MM.1S (cell line): ENCODE results near the gene CXCR3.

ENCODE experiments used
- DNase-seq: peaks from one replicate; pipeline ENCODE4 v3.0.0-alpha.2; 2015
- H2AFZ ChIP-seq: fragments of 300-600 bp; sonication (generic); 2 replicates; pipeline ENCODE4 v1.6.0; 2016; ENCODE audit warnings: antibody characterized with exemption, low read length
- H3F3A ChIP-seq: fragments of 300-600 bp; sonication (generic); 2 replicates; pipeline ENCODE4 v1.6.1; 2016; ENCODE audit warnings: mild to moderate bottlenecking, antibody characterized with exemption, low read length, moderate library complexity, mixed read lengths; ENCODE audit not compliant: insufficient read depth
- H3K27ac ChIP-seq: fragments of 300-600 bp; sonication (generic); 2 replicates; pipeline ENCODE4 v1.5.1; 2016; ENCODE audit warnings: mild to moderate bottlenecking, low read length
- H3K27me3 ChIP-seq: fragments of 300-600 bp; sonication (generic); replicated peaks from 2 replicates; pipeline ENCODE4 v1.6.0; 2016; ENCODE audit warnings: low read length; ENCODE audit not compliant: insufficient read depth
- H3K36me3 ChIP-seq: fragments of 300-600 bp; sonication (generic); replicated peaks from 2 replicates; pipeline ENCODE4 v1.6.1; 2016; ENCODE audit warnings: mild to moderate bottlenecking, low read length, mixed read lengths; ENCODE audit not compliant: insufficient read depth
- H3K4me1 ChIP-seq: fragments of 300-600 bp; sonication (generic); 2 replicates; pipeline ENCODE4 v1.6.1; 2016; ENCODE audit warnings: low read length, mixed read lengths
- H3K4me2 ChIP-seq: fragments of 300-600 bp; sonication (generic); 2 replicates; pipeline ENCODE4 v1.6.0; 2016; ENCODE audit warnings: low read depth, low read length
- H3K4me3 ChIP-seq: fragments of 300-600 bp; sonication (generic); 2 replicates; pipeline ENCODE4 v1.5.1; 2016; ENCODE audit warnings: low read length, mixed read lengths
- H3K79me2 ChIP-seq: fragments of 300-600 bp; sonication (generic); 2 replicates; pipeline ENCODE4 v1.6.1; 2016; ENCODE audit warnings: mixed run types, low read length, mixed read lengths
- H3K9ac ChIP-seq: fragments of 300-600 bp; sonication (generic); 2 replicates; pipeline ENCODE4 v1.6.1; 2016; ENCODE audit warnings: low read length, mixed read lengths
- H3K9me2 ChIP-seq: fragments of 300-600 bp; sonication (generic); replicated peaks from 2 replicates; pipeline ENCODE4 v1.6.1; 2016; ENCODE audit warnings: mild to moderate bottlenecking, low read length, mixed read lengths; ENCODE audit not compliant: insufficient read depth
- H3K9me3 ChIP-seq: fragments of 300-600 bp; sonication (generic); replicated peaks from 2 replicates; pipeline ENCODE4 v1.6.1; 2016; ENCODE audit warnings: mild to moderate bottlenecking, low read length, mixed read lengths; ENCODE audit not compliant: insufficient read depth
- H4K20me1 ChIP-seq: fragments of 300-600 bp; sonication (generic); 2 replicates; pipeline ENCODE4 v1.6.1; 2016; ENCODE audit warnings: mild to moderate bottlenecking, low read length, moderate library complexity, mixed read lengths; ENCODE audit not compliant: insufficient read depth
- CTCF ChIP-seq: fragments of 300-600 bp; sonication (generic); IDR thresholded peaks from 2 replicates; pipeline ENCODE4 v1.5.1; 2016; ENCODE audit warnings: antibody characterized with exemption, low read length, mixed read lengths
- EZH2 ChIP-seq: fragments of 300-600 bp; sonication (generic); optimal IDR thresholded peaks from 2 replicates; pipeline ENCODE3; 2017; ENCODE audit warnings: low read depth, mild to moderate bottlenecking, antibody characterized with exemption, low read length, mixed read lengths
- EZH2phosphoT487 ChIP-seq: fragments of 300-600 bp; sonication (generic); IDR thresholded peaks from 2 replicates; pipeline ENCODE4 v1.6.1; 2018; ENCODE audit warnings: antibody characterized with exemption, low read length

Gene CXCR3

GRCh38 chrX:71623714-71624113 is 5.4 kb upstream of the CXCR3 start:
- Histone ChIP-seq H3K36me3 (no peaks in the 10 kb centered on the region), H2AFZ (no peak overlapping the region), H3K4me1 (peaks cover 73% of the 10 kb centered on the region), H3K9ac (no peak overlapping the region), H3K79me2 (no peaks in the 10 kb centered on the region), H3K27me3 (no peaks in the 10 kb centered on the region), H3K9me2 (no peaks in the 10 kb centered on the region), H4K20me1 (no peaks in the 10 kb centered on the region), H3K9me3 (no peaks in the 10 kb centered on the region), H3K4me2 (no peak overlapping the region), H3K27ac (peak overlapping the region; percentile 97; the same call in 1 of the 2 replicates), H3F3A (peaks cover 40% of the 10 kb centered on the region), H3K4me3 (no peak overlapping the region)
- DNase-seq: no peak
- TF ChIP-seq EZH2 (no peak), EZH2phosphoT487 (no peak), CTCF (no peak)

GRCh38 chrX:71622576-71623450 is 4.5 kb upstream of the CXCR3 start:
- H3K27ac ChIP-seq: peak overlapping the region; percentile 97
- H3K9ac ChIP-seq: peak overlapping the region; percentile 72
- peak overlapping the region; percentile 30 for H2AFZ ChIP-seq
- H3K4me1 ChIP-seq: peaks cover 70% of the 10 kb centered on the region
- H3K79me2 ChIP-seq: peaks cover 3% of the 10 kb centered on the region; the same call in 1 of the 2 replicates
- TF ChIP-seq EZH2: no peak
- TF ChIP-seq CTCF: no peak
- TF ChIP-seq EZH2phosphoT487: no peak
- H3F3A ChIP-seq: peaks cover 34% of the 10 kb centered on the region
- no peaks in the 10 kb centered on the region for H4K20me1 ChIP-seq
- H3K9me2 ChIP-seq: no peaks in the 10 kb centered on the region
- H3K27me3 ChIP-seq: no peaks in the 10 kb centered on the region
- H3K4me3 ChIP-seq: no peak overlapping the region
- H3K4me2 ChIP-seq: peak overlapping the region; percentile 58
- no peaks in the 10 kb centered on the region for H3K36me3 ChIP-seq
- H3K9me3 ChIP-seq: no peaks in the 10 kb centered on the region
- peak; percentile 95 for DNase-seq

- no peak for DNase-seq
- Histone ChIP-seq H3F3A (peaks cover 27% of the 10 kb centered on the region), H3K27me3 (no peaks in the 10 kb centered on the region), H3K9me3 (no peaks in the 10 kb centered on the region), H3K4me1 (peaks cover 67% of the 10 kb centered on the region), H2AFZ (no peak overlapping the region), H3K36me3 (no peaks in the 10 kb centered on the region), H3K9me2 (no peaks in the 10 kb centered on the region), H4K20me1 (no peaks in the 10 kb centered on the region), H3K27ac (peak overlapping the region; percentile 97; the same call in 1 of the 2 replicates), H3K79me2 (peaks cover 10% of the 10 kb centered on the region), H3K4me3 (no peak overlapping the region), H3K9ac (no peak overlapping the region), H3K4me2 (no peak overlapping the region)
- TF ChIP-seq CTCF: no peak
- TF ChIP-seq EZH2: no peak
- TF ChIP-seq EZH2phosphoT487: no peak
These were observed 3.8 kb upstream of the CXCR3 start for GRCh38 chrX:71622032-71622575.
